Measurements from ENCODE around the gene RTN1. TPM values are rescaled to one million over a fixed set of nuclear protein-coding genes. Genes with fewer than 3 reads are reported as not detected.

RTN1 gene
- polyA plus RNA-seq, 2 of the 4 experiments (the other 2 are of a cell fraction): 0.09 TPM; not detected in 1

DNA sequence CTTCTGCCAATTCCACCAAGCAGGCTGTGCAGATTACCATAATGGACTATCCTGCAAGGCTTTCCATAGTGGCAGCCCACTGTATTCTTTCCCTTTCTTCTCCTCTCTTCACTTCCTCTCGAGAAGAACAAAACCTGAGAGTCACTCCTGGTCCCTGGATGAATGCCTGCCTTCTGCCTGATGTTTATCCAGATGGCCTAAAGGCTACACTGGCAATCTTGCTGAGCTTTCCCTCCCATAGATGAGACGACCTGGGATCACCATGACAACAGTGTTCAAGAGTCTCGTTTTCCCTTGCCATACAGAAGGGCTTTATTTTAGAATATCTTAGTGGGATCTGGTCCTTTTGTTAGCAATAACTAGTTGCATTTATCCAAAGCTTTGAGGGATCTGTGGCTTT, 142.3 kb downstream of the RTN1 start:
- DNase-seq (ENCODE audit: low read depth in 1 of 2, low spot score in 1 of 2) (no peak), ATAC-seq (no peak), FAIRE-seq (no peak)
- Histone ChIP-seq H3K9me3 (no peaks in the 10 kb centered on the region), H3K4me2 (no peak overlapping the region), H3K27ac (no peak overlapping the region), H3K4me3 (no peak overlapping the region), H3K4me1 (no peaks in the 10 kb centered on the region)
- WGBS (ENCODE audit: missing lambda C conversion rate): 0% methylated on average over 3 of the region's 3 CpGs
- CTCF ChIA-PET: interaction anchor here (0.6 kb wide), 1 partner anchor 618 kb away, joined by 3 read pairs; no protein-coding TSS in a partner anchor
- POLR2A ChIA-PET: no interaction called here
- TF ChIP-seq JUN (IDR thresholded peaks at IDR 0.05) (no peak), ZNF302 (CRISPR knock-in tag; IDR thresholded peaks at IDR 0.05) (no peak), GATA3 (IDR thresholded peaks at IDR 0.05; ENCODE audit: borderline replicate concordance) (no peak), ZFP36 (IDR thresholded peaks at IDR 0.05; ENCODE audit: borderline replicate concordance, partially characterized antibody) (no peak), CEBPB (IDR thresholded peaks at IDR 0.05) (no peak), HOXB5 (CRISPR knock-in tag; IDR thresholded peaks at IDR 0.05) (no peak), EHF (CRISPR knock-in tag; IDR thresholded peaks at IDR 0.05) (no peak), HDAC2 (IDR thresholded peaks at IDR 0.05) (no peak), POLR2A (IDR thresholded peaks at IDR 0.05; ENCODE audit: low read length) (no peak), EHMT2 (IDR thresholded peaks at IDR 0.05; ENCODE audit: low read depth) (no peak), EP300 (IDR thresholded peaks at IDR 0.05) (no peak), JUNB (IDR thresholded peaks at IDR 0.05) (no peak), FOSB (CRISPR knock-in tag; IDR thresholded peaks at IDR 0.05) (no peak), NFE2L2 (conservative IDR thresholded peaks at IDR 0.05; ENCODE audit: low read length) (no peak)
- TF ChIP-seq, protein P1, sequence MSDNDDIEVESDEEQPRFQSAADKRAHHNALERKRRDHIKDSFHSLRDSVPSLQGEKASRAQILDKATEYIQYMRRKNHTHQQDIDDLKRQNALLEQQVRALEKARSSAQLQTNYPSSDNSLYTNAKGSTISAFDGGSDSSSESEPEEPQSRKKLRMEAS (IDR thresholded peaks at IDR 0.05): no peak
- TF ChIP-seq, protein P2, sequence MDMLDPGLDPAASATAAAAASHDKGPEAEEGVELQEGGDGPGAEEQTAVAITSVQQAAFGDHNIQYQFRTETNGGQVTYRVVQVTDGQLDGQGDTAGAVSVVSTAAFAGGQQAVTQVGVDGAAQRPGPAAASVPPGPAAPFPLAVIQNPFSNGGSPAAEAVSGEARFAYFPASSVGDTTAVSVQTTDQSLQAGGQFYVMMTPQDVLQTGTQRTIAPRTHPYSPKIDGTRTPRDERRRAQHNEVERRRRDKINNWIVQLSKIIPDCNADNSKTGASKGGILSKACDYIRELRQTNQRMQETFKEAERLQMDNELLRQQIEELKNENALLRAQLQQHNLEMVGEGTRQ (IDR thresholded peaks at IDR 0.05): no peak
- TF ChIP-seq, protein P3, sequence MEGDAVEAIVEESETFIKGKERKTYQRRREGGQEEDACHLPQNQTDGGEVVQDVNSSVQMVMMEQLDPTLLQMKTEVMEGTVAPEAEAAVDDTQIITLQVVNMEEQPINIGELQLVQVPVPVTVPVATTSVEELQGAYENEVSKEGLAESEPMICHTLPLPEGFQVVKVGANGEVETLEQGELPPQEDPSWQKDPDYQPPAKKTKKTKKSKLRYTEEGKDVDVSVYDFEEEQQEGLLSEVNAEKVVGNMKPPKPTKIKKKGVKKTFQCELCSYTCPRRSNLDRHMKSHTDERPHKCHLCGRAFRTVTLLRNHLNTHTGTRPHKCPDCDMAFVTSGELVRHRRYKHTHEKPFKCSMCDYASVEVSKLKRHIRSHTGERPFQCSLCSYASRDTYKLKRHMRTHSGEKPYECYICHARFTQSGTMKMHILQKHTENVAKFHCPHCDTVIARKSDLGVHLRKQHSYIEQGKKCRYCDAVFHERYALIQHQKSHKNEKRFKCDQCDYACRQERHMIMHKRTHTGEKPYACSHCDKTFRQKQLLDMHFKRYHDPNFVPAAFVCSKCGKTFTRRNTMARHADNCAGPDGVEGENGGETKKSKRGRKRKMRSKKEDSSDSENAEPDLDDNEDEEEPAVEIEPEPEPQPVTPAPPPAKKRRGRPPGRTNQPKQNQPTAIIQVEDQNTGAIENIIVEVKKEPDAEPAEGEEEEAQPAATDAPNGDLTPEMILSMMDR (IDR thresholded peaks at IDR 0.05): no peak
- TF ChIP-seq, protein P4, sequence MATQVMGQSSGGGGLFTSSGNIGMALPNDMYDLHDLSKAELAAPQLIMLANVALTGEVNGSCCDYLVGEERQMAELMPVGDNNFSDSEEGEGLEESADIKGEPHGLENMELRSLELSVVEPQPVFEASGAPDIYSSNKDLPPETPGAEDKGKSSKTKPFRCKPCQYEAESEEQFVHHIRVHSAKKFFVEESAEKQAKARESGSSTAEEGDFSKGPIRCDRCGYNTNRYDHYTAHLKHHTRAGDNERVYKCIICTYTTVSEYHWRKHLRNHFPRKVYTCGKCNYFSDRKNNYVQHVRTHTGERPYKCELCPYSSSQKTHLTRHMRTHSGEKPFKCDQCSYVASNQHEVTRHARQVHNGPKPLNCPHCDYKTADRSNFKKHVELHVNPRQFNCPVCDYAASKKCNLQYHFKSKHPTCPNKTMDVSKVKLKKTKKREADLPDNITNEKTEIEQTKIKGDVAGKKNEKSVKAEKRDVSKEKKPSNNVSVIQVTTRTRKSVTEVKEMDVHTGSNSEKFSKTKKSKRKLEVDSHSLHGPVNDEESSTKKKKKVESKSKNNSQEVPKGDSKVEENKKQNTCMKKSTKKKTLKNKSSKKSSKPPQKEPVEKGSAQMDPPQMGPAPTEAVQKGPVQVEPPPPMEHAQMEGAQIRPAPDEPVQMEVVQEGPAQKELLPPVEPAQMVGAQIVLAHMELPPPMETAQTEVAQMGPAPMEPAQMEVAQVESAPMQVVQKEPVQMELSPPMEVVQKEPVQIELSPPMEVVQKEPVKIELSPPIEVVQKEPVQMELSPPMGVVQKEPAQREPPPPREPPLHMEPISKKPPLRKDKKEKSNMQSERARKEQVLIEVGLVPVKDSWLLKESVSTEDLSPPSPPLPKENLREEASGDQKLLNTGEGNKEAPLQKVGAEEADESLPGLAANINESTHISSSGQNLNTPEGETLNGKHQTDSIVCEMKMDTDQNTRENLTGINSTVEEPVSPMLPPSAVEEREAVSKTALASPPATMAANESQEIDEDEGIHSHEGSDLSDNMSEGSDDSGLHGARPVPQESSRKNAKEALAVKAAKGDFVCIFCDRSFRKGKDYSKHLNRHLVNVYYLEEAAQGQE (IDR thresholded peaks at IDR 0.05): no peak
- TF ChIP-seq, protein P5, sequence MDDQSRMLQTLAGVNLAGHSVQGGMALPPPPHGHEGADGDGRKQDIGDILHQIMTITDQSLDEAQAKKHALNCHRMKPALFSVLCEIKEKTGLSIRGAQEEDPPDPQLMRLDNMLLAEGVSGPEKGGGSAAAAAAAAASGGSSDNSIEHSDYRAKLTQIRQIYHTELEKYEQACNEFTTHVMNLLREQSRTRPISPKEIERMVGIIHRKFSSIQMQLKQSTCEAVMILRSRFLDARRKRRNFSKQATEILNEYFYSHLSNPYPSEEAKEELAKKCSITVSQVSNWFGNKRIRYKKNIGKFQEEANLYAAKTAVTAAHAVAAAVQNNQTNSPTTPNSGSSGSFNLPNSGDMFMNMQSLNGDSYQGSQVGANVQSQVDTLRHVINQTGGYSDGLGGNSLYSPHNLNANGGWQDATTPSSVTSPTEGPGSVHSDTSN (IDR thresholded peaks at IDR 0.05): no peak

DNA sequence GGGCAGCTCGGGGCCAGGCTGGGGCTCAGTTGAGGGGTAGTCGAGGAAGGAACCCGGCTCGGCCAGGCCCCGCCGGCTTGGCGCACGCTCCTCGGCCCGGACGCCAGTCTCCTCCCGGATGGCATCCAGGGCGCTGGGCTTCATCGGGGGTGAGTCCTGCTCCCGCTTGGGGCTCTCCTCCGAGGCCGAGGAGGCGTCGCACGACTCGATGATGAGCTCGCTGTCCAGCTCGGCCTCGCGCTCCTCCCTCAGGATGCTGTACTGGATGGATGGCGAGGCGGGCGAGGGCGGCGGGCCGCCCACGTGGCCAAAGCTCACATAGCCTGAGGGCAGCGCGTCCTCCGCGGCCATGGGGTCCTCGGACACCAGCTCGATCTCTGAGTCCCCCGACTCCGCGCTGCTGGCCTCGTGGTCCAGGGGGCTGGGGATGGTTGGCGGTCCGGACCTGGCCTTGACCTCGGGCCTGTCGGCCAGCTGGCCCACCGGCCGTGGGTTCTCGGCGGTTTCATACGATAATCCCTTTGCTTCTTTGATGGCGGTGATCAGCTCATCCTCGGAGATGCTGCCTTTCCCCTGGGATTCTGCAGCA, 143.4 kb downstream of the RTN1 start:
- ATAC-seq (no peak), DNase-seq (ENCODE audit: low read depth in 1 of 2, low spot score in 1 of 2) (no peak), FAIRE-seq (no peak)
- ChIA-PET POLR2A (no interaction called here), CTCF (interaction anchor here (1.2 kb wide), 1 partner anchor 51 kb away, joined by 3 read pairs; no protein-coding TSS in a partner anchor)
- no peaks in the 10 kb centered on the region for H3K4me1 ChIP-seq
- H3K4me3 ChIP-seq: no peak overlapping the region
- no peak overlapping the region for H3K4me2 ChIP-seq
- H3K27ac ChIP-seq: no peak overlapping the region
- TF ChIP-seq FOSL2 (IDR thresholded peaks at IDR 0.05) (no peak), FOSL2 (CRISPR knock-in tag; IDR thresholded peaks at IDR 0.05) (no peak), KDM1A (IDR thresholded peaks at IDR 0.05; ENCODE audit: low read depth) (no peak), SMC3 (IDR thresholded peaks at IDR 0.05) (no peak), RCOR1 (IDR thresholded peaks at IDR 0.05; ENCODE audit: low read depth, low read length) (no peak), RARB (CRISPR knock-in tag; IDR thresholded peaks at IDR 0.05) (no peak), KDM5A (IDR thresholded peaks at IDR 0.05) (no peak)
- WGBS (ENCODE audit: missing lambda C conversion rate): 83% methylated on average over 35 of the region's 53 CpGs
- H3K9me3 ChIP-seq: no peaks in the 10 kb centered on the region
